Measurements from ENCODE around the gene PREX1.

Gene PREX1

GRCh38 chr20:48634641-48635040 lies 193.2 kb downstream of the PREX1 start:
- DNase-seq (ENCODE audit: low read depth): no peak

GRCh38 chr20:48633620-48634257 lies 194.1 kb downstream of the PREX1 start:
- no peak for DNase-seq (ENCODE audit: low read depth)

DNA sequence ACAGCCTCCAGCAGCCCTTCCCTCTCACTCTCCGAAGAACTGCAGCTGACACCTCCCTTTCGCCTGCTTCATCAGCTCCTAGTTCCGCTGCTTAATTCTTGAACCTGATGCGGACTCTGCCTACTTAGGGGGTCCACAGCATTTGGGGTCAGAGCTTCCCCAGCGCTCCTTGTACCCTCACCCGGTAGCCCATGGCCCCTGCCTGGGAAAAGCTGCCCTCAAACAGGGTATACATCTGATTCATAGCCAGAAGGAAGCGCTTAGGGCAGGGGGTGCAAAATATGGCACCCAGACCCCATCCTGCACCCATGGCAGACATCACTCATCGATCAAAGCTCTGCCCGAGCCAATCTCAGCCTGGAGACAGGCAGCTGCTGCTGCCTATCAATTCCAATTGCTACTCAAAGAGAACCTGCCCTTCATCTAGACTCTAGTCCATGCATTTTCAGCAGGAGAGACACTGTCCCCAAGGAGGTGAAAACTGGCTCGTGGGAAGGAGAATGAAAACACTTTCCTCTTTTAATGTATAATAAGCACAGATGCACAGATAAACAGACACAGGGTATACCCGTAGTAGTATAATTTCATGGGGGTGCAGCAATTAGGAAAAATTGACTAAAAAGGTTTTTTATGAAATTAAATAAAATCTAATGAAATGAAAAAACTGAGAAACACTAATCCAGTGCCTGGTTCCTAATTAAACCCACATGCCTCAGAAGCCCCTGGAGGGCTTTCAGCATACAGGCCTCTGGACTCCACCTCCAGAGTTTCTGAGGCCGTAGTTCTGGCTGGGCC lies 194.8 kb downstream of the PREX1 start:
- DNase-seq (ENCODE audit: low read depth): no peak

DNA sequence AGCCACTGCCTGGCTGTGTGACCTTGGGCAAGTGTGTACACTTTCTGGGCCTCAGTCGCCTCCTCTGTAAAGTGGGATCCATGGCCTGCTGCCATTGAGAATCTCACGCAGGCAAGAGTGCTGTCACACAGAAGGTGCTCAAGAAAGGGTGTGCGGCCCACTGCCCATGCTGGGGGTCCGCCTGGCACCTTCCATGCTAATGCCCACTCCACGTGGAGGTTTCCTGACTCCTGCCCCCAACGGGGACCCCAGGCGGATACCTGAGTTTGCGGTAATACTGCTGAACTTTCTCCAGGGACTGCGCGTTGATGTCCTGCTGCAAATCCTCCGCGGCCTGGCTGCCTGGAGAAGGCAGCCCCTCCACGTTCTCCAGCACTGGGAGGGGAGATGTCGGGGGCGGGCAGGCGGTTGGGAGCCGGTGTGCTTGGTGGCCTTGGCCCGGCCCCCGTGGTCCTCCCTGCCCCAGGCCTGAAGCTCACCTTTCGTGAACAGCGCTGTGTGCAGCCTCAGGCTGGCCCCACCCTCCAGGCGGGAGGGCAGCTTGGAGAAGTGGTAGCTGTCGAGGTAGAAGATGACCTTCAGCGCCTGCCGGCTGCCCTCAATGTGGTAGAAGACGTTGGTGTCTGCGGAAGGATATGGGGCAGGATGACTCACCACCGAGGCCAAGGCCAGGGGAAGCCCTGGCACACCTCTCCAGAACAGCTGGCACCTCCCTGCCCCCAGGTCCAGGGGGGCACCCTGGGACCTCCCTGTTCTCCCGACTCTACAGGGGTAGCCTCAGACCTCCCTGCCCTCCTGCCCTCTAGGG lies 195.6 kb downstream of the PREX1 start:
- DNase-seq (ENCODE audit: low read depth): no peak

GRCh38 chr20:48631114-48632016 lies 196.4 kb downstream of the PREX1 start:
- no peak for DNase-seq (ENCODE audit: low read depth)

DNA sequence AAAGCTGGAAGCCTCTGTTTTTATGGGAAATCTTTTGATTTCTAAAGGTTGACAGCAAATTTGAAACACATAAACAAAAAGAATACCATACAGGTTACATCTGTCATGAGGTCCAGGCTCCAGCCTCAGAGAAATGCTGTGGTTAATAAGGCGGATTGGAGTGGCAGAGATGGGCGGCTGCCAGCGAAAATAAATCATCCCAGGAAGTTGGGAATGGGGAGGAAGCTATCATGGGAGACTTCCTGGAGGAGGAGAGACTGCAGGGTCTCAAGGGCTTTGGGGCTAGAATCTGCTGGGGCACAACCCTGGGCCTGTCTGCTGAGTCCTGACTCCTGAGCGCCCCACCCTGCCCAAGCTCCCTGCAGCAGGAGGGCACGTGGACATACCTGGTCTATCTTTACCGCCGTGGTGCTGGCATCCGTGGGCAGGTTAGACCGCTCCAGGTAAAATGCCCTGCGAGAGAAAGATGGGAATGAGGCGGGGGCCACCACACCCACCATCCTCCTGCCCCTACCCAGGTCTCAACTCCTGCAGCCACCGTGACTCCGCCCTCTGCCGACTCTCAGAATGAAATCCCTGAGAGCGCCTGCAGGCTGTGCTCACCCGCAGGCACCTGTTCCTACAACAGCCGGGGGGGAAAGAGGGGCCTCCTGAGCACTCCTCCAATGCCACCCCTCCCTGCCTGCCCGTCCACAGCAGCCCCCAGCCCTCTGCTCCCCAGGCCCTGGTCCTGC lies 197.3 kb downstream of the PREX1 start:
- DNase-seq (ENCODE audit: low read depth): no peak

DNA sequence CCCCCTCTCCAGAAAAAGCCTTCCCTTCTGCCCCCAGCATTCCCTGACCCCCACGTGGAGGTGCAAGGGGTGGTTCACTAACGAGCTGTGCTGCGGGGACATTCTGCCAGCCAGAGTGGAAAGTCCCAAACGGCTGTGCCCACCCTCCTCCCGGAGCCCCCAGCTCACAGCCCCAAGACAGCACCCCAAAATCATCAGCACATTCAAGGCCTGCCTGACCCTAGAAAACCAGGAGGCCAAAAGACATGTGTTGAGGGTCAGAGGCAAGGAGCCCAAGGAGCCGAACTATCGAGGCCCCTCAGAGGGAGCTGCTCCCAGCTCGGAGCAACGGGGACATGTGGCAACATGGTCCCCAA lies 197.9 kb downstream of the PREX1 start:
- no peak for DNase-seq (ENCODE audit: low read depth)

DNA sequence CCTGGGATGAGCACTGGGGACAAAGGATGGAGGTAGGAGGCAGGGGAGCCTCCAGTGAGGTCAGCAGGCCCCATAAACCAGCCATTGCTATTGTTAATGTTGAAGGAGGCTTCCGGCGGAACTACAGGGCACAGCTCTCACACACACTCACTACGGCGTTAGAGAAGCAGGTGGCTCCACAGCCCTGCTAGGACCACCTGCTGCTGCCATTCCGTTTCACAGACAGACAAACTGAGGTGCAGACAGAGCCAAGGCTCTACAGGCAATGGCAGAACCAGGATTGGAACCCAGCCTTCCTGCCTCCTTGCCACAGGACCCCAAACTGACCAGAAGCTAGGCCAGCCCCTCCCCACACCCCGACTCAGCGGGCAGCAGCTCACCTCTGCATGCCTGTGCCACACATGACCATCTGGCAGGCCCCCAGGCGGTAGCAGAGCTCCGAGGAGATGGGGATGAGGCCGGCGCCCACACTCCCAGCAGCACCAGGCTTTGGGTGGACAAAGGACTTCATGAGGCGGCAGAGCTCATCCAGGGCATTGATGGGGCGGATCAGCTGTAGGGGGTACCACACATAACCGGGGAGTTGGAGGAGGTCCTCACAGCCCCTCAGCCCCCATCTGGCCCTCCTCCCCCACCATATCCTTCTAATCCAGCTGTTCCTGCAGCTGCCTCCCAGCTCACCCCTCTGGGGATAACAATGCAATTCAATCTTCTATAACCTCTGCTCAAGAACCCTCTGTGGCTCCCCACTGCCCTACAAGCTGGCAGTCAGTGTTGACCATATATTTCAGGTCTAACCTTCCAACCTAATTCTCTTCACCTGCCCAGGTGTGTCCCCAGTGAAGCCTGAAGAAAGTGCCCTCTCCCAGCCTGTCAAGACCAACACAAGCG lies 198.5 kb downstream of the PREX1 start:
- DNase-seq (ENCODE audit: low read depth): no peak

DNA sequence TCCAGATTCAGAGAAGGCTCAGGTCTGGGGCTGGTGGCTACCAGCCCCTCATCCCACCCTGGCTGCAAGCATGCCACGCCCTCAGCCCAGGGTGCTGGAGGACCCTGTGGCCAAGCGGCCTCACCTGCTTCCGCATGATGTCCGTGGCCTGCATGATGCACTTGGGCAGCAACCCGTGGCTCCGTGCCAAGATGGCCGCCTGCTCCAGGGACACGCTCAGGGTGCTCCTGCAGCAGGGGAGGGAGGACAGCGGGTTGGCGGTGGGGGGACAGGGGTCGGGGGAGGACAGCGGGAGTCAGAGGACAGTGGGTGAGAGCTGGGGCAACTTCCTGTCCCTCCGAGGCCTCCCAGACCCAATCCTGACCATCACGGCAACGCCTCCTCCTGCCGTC lies 200.1 kb downstream of the PREX1 start:
- no peak for DNase-seq (ENCODE audit: low read depth)

GRCh38 chr20:48626938-48627736 lies 200.7 kb downstream of the PREX1 start:
- no peak for DNase-seq (ENCODE audit: low read depth)

DNA sequence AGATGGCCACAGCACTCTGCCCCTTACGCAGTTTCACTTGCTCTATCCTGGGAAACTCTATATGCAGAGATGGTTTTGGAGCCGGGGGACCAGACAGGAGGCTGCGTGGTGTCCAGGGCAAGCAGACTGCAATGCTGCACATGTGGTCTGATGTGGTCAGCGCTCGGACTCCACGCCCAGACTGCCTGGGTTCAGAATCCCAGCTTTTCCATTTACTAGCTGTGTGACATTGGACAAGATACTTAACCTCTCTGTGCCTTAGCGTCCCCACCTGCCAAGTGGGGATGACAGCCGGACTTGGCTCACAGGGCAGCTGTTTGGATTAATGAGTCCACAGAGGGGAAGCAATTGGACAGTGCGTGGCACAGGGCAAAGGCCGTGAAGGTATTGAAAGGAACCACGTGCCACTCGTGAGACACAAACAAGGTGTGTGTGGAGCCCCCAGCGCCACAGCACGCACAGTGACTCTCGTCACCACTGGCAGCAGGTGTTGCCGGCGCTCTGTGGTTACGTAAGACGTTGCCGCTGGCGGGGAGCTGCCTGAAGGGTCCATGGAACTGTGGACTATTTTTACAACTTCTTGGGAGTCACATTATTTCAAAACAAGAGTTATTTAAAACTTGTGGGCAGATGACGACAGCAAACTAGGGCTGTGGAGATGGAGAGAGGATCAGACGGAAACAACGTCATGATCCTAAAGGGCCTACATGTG lies 201.4 kb downstream of the PREX1 start:
- DNase-seq (ENCODE audit: low read depth): no peak

GRCh38 chr20:48625136-48625900 lies 202.5 kb downstream of the PREX1 start:
- DNase-seq (ENCODE audit: low read depth): no peak

- no peak for DNase-seq (ENCODE audit: low read depth)
These were observed 203.3 kb downstream of the PREX1 start for GRCh38 chr20:48624315-48625020.

DNA sequence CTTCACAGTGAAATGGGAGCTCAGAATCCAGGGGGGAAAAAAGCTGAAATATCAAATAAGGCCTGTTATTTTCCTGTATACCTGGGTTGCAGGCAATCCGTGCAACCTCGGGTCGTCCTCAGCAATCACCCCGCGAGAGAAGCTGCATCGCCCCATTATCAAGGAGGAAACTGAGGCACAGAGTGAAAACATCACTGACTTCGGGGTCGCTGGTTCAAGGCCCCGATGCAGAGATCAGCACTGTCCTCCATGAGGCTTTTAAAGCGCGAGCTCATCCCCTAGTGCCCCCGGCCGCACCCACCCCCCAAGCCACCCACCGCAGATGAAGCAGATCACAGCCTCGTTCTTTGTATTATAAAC lies 203.9 kb downstream of the PREX1 start:
- DNase-seq (ENCODE audit: low read depth): no peak

- DNase-seq (ENCODE audit: low read depth): no peak
These were observed 204.5 kb downstream of the PREX1 start for GRCh38 chr20:48623176-48623905.

DNA sequence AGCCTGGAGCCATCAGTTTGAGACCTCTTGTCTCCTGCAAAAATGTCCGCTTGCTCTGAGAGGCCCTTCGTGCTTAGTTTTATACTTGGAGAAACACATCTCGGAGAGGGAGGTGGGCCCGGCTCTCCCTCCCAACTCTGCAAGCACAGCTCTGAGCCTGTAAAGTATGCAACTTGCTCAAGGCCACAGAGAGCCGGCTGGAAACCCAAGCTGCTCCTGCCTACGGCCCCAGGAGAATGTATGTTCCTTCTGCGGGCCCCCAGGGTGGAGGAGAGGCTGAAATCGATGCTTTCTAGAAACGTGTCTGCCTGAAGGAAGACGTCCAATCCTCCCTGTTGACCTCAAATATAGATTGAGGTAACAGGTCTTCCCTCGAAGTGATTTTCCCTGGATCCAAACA lies 205.4 kb downstream of the PREX1 start:
- DNase-seq (ENCODE audit: low read depth): no peak
